HG03469 (cell line): Measurements from ENCODE around the gene FAM53B.
"Not testable (repeated sequence)": the region's sequence is repeated elsewhere in the genome, so short reads cannot be mapped to it uniquely, and the experiment has no call there.

ENCODE experiments used
- ATAC-seq: cut with Tn5 transposase; IDR thresholded peaks from one replicate; pipeline ENCODE4 v1.9.1; 2021; ENCODE audit warnings: mild to moderate bottlenecking, moderate library complexity, moderate number of reproducible peaks; ENCODE audit not compliant: unreplicated experiment

Gene FAM53B

GRCh38 chr10:124744102-124745050, at the start of gene FAM53B:
Gene FAM53B (minus strand): TSS chr10:124744378. CDS start chr10:124706713, 37,665 bp downstream.
- peak; percentile 61 for ATAC-seq

DNA sequence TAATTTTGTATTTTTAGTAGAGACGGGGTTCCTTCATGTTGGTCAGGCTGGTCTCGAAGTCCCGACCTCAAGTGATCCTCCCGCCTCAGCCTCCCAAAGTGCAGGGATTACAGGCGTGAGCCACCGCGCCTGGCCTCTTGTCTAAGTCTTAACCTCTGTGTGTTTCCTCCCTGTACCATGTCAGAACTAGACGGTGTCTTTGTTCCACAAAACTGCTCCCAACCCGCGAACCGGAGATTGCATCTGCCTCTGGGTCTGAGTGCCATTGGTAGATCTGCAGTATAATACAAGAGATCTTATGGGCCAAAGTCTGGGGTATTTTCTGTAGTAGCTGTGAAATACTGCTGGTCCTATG, 48.8 kb upstream of the FAM53B start:
- no peak for ATAC-seq

- peak; percentile 78 for ATAC-seq
Measured at GRCh38 chr10:124791547-124792348, 47.6 kb upstream of the FAM53B start, which contains the start of gene EEF1AKMT2. Gene EEF1AKMT2 (minus strand): TSS chr10:124791887. CDS start chr10:124791833, 54 bp downstream.

DNA sequence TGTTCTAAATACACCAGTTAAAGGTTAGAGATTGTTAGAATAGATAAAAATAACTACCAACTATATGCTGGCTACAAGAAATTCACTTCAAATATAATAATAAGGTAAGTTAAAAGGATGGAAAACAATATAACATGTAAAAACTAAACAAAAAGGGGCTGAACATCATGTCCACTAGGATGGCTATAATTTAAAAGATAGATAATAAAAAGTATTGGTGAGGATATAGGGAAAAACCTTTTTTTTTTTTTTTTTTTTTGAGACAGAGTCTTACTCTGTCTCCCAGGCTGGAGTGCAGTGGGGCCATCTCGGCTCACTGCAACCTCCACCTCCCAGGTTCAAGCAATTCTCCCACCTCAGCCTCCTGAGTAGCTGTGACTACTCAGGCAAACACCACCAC, 38.7 kb upstream of the FAM53B start:
- not testable (repeated sequence) for ATAC-seq

DNA sequence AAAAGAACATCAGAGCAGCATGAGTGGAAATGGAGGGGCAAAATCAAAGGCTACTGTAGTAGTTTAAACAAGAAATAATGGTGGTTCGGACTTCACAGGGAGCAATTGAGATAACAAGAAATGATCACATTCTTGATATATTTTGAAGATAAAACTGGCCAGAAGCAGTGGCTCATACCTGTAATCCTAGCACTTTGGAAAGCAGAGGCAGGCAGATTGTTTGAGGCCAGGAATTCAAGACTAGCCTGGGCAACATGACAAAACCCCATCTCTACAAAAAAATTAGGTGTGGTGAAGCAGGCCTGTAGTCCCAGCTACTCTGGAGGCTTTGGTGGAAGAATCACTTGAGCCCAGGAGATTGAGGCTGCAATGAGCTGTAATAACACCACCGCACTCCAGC, 24.6 kb upstream of the FAM53B start:
- ATAC-seq, result no peak

DNA sequence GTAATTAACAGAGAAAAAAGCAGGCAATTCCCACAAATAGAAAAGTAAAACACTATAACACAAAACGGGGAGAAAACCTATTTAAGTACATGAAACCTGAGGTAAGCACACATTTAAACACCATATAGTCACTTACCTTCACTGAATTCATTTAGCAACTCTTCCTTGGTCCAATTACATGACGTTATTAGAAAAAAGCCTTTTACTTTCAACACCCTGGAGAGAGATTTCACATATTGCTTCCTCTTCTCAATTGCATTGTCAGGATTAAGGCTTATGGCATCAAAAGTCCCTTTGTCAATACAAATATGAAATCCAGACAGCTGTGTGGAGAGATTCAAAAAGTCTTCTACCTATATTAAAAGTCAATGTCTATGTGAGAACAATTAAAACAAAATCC, 21.1 kb upstream of the FAM53B start:
- no peak for ATAC-seq

- no peak for ATAC-seq
Measured at GRCh38 chr10:124763267-124763666, 19.1 kb upstream of the FAM53B start.

GRCh38 chr10:124762281-124762680, 18.1 kb upstream of the FAM53B start:
- no peak for ATAC-seq

DNA sequence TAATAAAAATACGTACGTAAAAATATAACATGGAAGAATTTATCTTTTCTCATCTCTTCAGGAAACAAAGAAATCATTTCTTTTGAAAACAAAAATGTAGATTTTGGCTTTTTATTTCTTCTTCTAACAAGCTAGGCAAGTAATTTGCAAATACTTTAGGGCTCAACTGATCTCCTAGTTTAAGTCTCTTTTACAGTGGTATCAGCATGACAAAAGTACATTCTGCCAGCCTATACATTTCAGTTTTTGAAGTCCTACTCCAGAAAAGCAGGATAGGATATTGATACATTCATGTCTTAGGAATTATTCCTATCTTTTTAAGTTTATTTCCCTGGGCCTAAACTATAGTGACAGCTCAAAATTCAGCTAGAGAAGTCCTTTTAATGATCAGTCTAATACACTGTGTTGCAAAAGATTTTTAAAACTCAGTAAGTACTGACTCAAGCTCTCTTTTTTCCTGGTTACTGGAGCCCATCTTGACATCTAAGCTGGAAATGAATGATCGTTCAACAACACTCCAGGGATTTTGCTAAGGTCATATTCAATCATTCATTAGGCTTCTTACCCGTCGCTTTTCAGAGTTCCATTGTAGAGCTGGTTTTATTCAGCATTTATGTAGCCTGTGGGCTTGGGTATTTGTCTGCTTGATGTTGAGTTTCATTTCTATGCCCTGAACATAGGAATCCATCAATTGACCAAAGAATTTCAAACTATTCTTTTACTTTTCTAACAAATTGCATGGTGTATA, 12.2 kb upstream of the FAM53B start:
- no peak for ATAC-seq

- ATAC-seq, result no peak
Measured at GRCh38 chr10:124755581-124755980, 11.4 kb upstream of the FAM53B start.

DNA sequence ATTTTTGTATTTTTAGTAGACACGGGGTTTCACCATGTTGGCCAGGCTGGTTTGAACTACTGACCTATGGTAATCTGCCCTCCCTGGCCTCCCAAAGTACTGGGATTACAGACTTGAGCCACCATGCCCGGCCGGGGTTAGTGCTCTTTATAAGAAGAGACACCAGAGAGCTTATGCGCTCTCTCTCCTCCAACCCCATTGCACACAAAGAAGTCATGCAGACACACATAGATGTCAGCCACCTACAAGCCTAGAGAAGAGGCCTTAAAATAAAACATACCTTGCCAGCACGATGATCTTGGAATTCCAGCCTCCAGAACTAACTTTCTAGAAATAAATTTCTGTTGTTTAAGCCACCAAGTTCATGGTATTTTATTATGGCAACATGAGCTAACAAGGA, 10.0 kb upstream of the FAM53B start:
- ATAC-seq, result no peak

DNA sequence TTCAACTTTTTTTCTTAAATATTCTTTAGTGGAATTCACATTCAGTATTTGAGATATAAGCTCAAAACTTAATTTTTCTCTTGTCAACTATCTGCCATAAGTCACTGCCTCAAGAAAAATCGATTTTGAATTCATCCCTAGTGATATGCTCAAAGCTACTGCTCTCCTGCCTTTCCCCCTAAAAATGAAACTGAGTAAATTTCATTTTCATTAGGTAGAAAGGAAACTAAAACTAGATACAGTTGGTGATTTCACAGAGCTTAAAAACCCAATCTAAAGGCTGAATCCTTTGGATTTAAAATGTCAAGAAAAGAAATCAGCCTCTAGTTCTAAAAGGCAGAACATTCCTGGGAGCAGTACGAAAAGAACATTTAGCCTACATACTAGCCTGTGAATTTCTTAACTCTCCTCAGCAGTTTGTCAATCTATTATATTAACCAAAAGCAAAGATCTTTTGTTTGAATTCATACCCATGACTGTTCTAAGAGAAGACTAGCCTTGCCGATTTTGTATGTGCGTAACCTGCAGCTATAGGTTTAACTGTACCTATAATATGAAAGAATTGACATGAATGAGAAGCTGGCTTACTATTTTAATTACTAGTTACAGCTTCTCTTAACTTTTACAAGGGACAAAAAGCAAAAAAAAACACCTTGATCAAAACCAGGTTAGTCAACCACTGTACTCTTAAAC, 4.9 kb upstream of the FAM53B start:
- ATAC-seq, result no peak

GRCh38 chr10:124748166-124748565, 4.0 kb upstream of the FAM53B start:
- no peak for ATAC-seq

GRCh38 chr10:124747745-124748144, 3.6 kb upstream of the FAM53B start:
- no peak for ATAC-seq

- no peak for ATAC-seq
Measured at GRCh38 chr10:124746992-124747391, 2.8 kb upstream of the FAM53B start.

DNA sequence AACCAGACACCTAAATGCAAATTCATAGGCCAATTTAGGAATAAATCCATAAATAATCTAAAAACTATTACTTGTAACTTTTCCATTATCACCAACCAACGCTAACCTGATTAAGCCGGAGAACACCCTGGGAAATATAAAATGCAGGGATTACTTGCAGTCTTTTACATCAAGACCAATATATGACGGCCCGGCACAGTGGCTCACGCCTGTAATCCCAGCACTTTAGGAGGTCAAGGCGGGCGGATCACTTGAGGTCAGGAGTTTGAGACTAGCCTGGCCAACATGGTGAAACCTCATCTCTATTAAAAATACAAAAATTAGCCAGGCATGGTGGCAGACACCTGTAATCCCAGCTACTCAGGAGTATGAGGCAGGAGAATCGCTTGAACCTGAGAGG, 2.3 kb upstream of the FAM53B start:
- ATAC-seq, result not testable (repeated sequence)

- no peak for ATAC-seq
Measured at GRCh38 chr10:124745673-124746072, 1.5 kb upstream of the FAM53B start.

- no peak for ATAC-seq
Measured at GRCh38 chr10:124745252-124745651, 1.1 kb upstream of the FAM53B start.

GRCh38 chr10:124743191-124744101, 732 bp downstream of the FAM53B start:
- ATAC-seq, result peak; percentile 5
